Duodenal mucosa (tissue), 2 donors: ENCODE measurements around the gene ANKRD16.
"Not testable (repeated sequence)": the region's sequence is repeated elsewhere in the genome, so short reads cannot be mapped to it uniquely, and the experiment has no call there.

Source experiments
- H3K27ac ChIP-seq: one replicate; pipeline ENCODE4 v1.7.0; 2013; ENCODE audit warnings: low read depth, low read length
- H3K27me3 ChIP-seq, 2 donors: one replicate each; pipeline ENCODE4 v1.7.0; 2013; ENCODE audit warnings: low read length in 2 of 2, control low read depth in 1 of 2; ENCODE audit not compliant: insufficient read depth in 2 of 2, control insufficient read depth in 1 of 2
- H3K36me3 ChIP-seq, 2 donors: one replicate each; pipeline ENCODE4 v1.7.0; 2013; ENCODE audit warnings: low read length in 2 of 2, control low read depth in 1 of 2; ENCODE audit not compliant: insufficient read depth in 2 of 2, control insufficient read depth in 1 of 2
- H3K4me1 ChIP-seq, 2 donors: one replicate each; pipeline ENCODE4 v1.7.0; 2013; ENCODE audit warnings: low read length in 2 of 2, control low read depth in 1 of 2; ENCODE audit not compliant: insufficient read depth in 2 of 2, control insufficient read depth in 1 of 2
- H3K4me3 ChIP-seq, 2 donors: one replicate each; pipeline ENCODE4 v1.7.0; 2013; ENCODE audit warnings: low read length in 2 of 2, low read depth in 1 of 2
- H3K9ac ChIP-seq, 2 donors: one replicate each; pipeline ENCODE4 v1.7.0; 2013; ENCODE audit warnings: low read length in 2 of 2, low read depth in 1 of 2
- H3K9me3 ChIP-seq, 2 donors: one replicate each; pipeline ENCODE4 v1.7.0; 2013; ENCODE audit warnings: low read length in 2 of 2, control low read depth in 1 of 2; ENCODE audit not compliant: control insufficient read depth in 1 of 2

Gene ANKRD16

DNA sequence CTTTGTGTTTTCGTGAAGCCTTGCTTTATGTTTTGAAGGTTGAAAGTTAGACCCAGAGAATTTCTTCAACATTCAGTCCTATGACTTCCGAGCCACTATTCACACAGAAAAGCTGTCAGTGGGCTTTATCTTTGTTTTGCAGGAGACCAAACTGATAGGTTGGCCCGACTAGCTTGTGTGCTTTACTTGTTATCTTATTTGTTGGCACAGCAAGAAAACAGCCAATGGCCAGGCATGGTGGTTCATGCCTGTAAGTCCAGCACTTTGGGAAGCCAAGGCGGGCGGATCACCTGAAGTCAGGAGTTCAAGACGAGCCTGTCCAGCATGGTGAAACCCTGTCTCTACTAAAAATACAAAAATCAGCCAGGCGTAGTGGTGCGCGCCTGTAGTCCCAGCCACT, 60.4 kb downstream of the ANKRD16 start:
- Histone ChIP-seq H3K4me1 (no peaks in the 10 kb centered on the region), H3K9ac (no peak overlapping the region), H3K27me3 (no peaks in the 10 kb centered on the region), H3K36me3 (no peaks in the 10 kb centered on the region), H3K9me3 (no peaks in the 10 kb centered on the region), H3K27ac (no peak overlapping the region), H3K4me3 (no peak overlapping the region)

GRCh38 chr10:5828725-5829124, 61.0 kb downstream of the ANKRD16 start:
- Histone ChIP-seq H3K27ac (no peak overlapping the region), H3K36me3 (no peaks in the 10 kb centered on the region), H3K4me3 (no peak overlapping the region), H3K27me3 (no peaks in the 10 kb centered on the region), H3K9ac (no peak overlapping the region), H3K4me1 (no peaks in the 10 kb centered on the region), H3K9me3 (no peaks in the 10 kb centered on the region)

DNA sequence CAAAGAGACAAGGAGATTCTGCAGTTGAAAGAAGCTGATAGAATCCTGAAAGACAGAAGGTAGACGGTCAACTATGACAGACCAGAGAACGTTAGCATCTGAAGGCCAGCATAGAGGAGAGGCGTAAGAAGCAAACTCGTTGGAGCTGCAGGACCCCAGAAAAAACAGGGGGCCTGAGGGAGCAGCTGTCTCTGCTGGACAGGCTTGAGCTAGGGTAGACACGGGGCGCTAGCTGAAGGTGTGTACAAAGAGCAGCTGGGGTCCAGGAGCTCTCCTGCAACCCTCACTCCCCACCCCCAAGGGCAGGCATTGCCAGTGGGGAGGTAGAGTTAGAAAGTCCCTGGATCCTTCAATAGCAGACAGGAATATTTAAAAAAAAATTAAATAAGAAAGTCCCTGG, 61.9 kb downstream of the ANKRD16 start:
- Histone ChIP-seq H3K9ac (no peak overlapping the region), H3K4me3 (no peak overlapping the region), H3K27me3 (no peaks in the 10 kb centered on the region), H3K9me3 (no peaks in the 10 kb centered on the region), H3K27ac (no peak overlapping the region), H3K4me1 (no peaks in the 10 kb centered on the region), H3K36me3 (no peaks in the 10 kb centered on the region)

- H3K4me1 ChIP-seq, H3K9ac ChIP-seq, H3K27ac ChIP-seq, H3K36me3 ChIP-seq, H3K4me3 ChIP-seq, H3K9me3 ChIP-seq, H3K27me3 ChIP-seq: not testable (repeated sequence)
Observed at GRCh38 chr10:5826511-5826910, 63.2 kb downstream of the ANKRD16 start.

DNA sequence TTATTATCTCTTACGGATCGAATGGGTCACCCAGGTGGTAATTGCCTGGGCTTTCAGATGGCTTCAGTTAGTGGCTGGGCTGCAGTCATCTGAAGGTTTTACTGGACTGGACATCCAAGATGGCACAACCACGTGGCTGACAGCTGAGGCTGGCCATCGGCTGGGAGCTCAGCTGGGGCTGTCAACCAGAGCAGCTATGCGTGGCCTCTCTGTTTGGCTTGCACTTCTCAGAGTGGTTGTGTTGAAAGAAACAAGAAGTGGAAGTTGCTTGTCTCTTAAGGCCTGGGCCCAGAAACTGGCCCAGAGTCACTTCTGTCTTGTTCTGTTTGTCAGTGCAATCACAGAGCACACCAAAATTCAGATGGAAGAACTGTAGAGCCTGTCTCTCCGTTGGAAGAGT, 70.8 kb downstream of the ANKRD16 start:
- no peaks in the 10 kb centered on the region for H3K27me3 ChIP-seq
- H3K36me3 ChIP-seq, result no peaks in the 10 kb centered on the region
- H3K4me1 ChIP-seq, result peaks cover 12 to 14% of the 10 kb centered on the region in 2 donors
- H3K9me3 ChIP-seq, result no peaks in the 10 kb centered on the region
- H3K9ac ChIP-seq, result no peak overlapping the region
- H3K27ac ChIP-seq, result no peak overlapping the region
- H3K4me3 ChIP-seq, result no peak overlapping the region

DNA sequence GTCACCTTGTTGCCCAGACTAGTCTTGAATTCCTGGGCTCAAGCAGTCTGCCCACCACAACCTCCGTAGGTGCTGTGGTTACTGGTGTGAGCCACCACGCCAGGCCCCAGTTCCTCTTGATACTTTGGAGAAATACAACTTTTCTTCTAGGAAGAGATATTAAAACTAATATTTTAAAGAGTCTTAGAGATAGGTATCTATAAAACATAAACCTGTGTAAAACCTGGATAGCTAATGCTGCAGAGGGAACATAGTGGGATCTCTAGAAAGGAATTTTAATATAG, 71.7 kb downstream of the ANKRD16 start:
- Histone ChIP-seq H3K27ac (no peak overlapping the region), H3K9ac (no peak overlapping the region), H3K4me3 (no peak overlapping the region), H3K4me1 (peaks cover 13 to 14% of the 10 kb centered on the region in 2 donors), H3K9me3 (no peaks in the 10 kb centered on the region), H3K36me3 (no peaks in the 10 kb centered on the region), H3K27me3 (no peaks in the 10 kb centered on the region)

- Histone ChIP-seq H3K36me3 (no peaks in the 10 kb centered on the region), H3K9me3 (no peaks in the 10 kb centered on the region), H3K4me3 (no peak overlapping the region), H3K27me3 (no peaks in the 10 kb centered on the region), H3K4me1 (peaks cover 13 to 14% of the 10 kb centered on the region in 2 donors), H3K9ac (no peak overlapping the region), H3K27ac (no peak overlapping the region)
Observed at GRCh38 chr10:5817322-5818047, 72.2 kb downstream of the ANKRD16 start.

- Histone ChIP-seq H3K27me3 (no peaks in the 10 kb centered on the region), H3K9me3 (no peaks in the 10 kb centered on the region), H3K36me3 (no peaks in the 10 kb centered on the region), H3K4me3 (no peak overlapping the region), H3K9ac (no peak overlapping the region), H3K27ac (no peak overlapping the region), H3K4me1 (peaks cover 16 to 20% of the 10 kb centered on the region in 2 donors)
Observed at GRCh38 chr10:5816170-5816569, 73.5 kb downstream of the ANKRD16 start.

DNA sequence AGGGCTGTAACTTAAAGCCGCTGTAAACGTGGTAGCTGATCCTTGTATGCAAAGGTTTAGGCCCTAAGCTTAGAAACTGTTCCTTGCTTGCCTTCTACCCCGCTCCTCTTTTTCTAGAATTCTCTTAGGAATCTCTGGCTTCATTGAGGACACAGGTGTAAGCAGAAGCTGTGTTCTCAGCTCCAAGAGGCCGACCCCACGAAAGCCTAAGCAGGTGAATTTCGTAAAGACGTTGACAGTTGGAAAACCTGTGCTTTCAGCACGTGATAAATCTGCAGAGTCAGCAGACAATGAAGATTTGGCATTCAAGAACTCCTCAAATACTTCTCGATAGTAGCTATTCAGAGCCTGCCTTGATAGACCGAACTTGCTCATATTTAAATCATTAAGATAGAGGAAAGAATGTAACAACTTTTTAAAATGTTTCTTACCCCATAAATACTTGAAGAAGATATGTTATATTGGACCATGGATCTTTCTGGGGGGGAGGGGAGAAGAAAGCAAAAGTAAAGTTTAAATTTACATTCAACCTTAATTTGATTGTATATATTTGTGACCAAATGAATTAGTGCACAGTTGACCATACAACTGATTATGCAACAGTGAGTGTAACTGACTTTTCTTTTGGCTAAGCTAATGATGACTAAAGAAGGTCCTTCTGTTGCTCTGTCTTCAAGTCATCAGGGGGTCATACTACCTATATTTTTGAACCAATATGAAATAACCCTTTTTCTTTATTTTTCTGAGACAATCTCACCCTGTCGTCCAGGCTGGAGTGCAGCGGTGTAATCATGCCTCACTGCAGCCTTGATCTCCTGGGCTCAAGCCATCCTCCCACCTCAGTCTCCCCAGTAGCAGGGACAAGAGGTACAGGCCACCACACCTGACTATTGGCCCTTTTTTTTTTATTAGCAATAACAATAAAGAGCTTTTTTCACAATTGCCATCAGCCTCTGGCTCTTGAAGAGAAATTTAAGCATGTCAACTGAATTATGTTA, 75.3 kb downstream of the ANKRD16 start:
- no peaks in the 10 kb centered on the region for H3K9me3 ChIP-seq
- H3K27me3 ChIP-seq, result no peaks in the 10 kb centered on the region
- peak overlapping the region; percentile 98 for H3K27ac ChIP-seq
- H3K4me3 ChIP-seq, result peak overlapping the region; percentile 73 to 95
- peak overlapping the region; percentile 71 to 77 for H3K9ac ChIP-seq
- no peaks in the 10 kb centered on the region for H3K36me3 ChIP-seq
- peaks cover 34 to 38% of the 10 kb centered on the region in 2 donors for H3K4me1 ChIP-seq

DNA sequence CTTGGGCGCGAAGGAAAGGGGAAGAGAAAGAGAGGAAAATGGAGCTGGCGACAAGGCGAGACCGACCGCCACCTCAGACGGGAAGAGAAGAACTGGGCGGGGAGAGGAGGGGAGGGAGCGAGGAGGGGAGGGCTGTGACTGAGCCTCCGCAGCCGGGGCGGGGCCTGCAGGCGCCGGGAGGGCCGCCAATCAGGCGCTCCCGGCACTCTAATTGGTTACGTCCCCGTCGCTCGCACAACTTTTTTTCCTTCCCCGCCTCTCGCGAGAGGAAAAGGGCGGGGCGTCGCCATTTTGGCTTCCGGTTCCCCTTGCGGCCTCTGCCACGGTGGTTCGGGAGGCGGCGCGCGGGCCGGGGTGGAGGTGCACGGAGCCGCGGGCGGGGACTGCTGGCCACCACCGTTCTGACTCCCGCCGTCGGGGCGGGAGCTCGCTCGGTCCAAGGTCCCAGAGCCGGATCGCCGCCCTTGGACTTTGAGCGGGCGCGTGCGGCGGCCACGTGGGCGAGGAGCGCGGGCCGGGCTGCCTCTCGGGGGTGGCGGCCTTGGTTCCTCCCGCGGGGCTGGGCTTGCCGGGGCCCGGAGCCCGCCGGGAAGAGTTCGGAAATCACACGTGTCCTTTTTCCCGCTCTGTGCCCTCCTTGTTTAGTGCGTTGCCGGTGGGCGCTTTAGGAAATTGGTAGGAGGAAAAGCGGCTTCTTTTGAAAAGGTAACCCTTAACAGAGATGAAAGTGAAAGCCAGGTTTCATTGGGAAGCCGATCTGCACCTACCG, 76.2 kb downstream of the ANKRD16 start, which contains the start of gene GDI2:
TSS of gene GDI2 (minus strand) at position 94 of the 769 bp plus-strand sequence. CDS start 176 bp downstream, outside the sequence.
- Histone ChIP-seq H3K36me3 (no peaks in the 10 kb centered on the region), H3K9me3 (no peaks in the 10 kb centered on the region), H3K4me3 (peak within 1 kb of the TSS; percentile 90 to 95), H3K27ac (peak within 1 kb of the TSS; percentile 99), H3K4me1 (peaks cover 37 to 41% of the 10 kb centered on the region in 2 donors), H3K9ac (peak within 1 kb of the TSS; percentile 91 to 96), H3K27me3 (no peaks in the 10 kb centered on the region)
